Upper lobe of left lung (tissue), 6 donors: ENCODE data around the gene TBX19. TPM values are rescaled to one million over a fixed set of nuclear protein-coding genes. Genes with fewer than 3 reads are reported as not detected.

ENCODE experiments used
- ATAC-seq, 2 donors: fragments of 200-7000 bp; cut with Tn5 transposase; one replicate each; pipeline ENCODE4 v1.9.1; 2022; ENCODE audit warnings: mild to moderate bottlenecking in 2 of 2, moderate library complexity in 2 of 2; ENCODE audit not compliant: low FRiP score in 2 of 2
- DNase-seq, 2 donors: peaks; one replicate each; pipeline ENCODE4 v3.0.0-alpha.2; 2019 to 2020
- H3K27ac ChIP-seq, 4 donors: fragments of 200-600 bp; sonication (generic); one replicate each; pipeline ENCODE4 v1.5.1; 2016 to 2019
- H3K27me3 ChIP-seq, 4 donors: fragments of 200-600 bp; sonication (generic); one replicate each; pipeline ENCODE4 v1.5.1; 2017 to 2019
- H3K36me3 ChIP-seq, 4 donors: fragments of 200-600 bp; sonication (generic); one replicate each; pipeline ENCODE4 v1.5.1; 2016 to 2019
- H3K4me1 ChIP-seq, 4 donors: fragments of 200-600 bp; sonication (generic); one replicate each; pipeline ENCODE4 v1.5.1; 2018 to 2019
- H3K4me3 ChIP-seq, 4 donors: fragments of 200-600 bp; sonication (generic); one replicate each; pipeline ENCODE4 v1.5.1; 2017 to 2019; ENCODE audit warnings: mild to moderate bottlenecking in 2 of 4, moderate library complexity in 1 of 4
- H3K9me3 ChIP-seq, 4 donors: fragments of 200-600 bp; sonication (generic); one replicate each; pipeline ENCODE4 v1.5.1; 2018 to 2019
- CTCF ChIP-seq, 6 experiments: fragments of 450-650 bp in 4 of 6; fragments of 200-600 bp in 2 of 6; sonication (generic) in 2 of 6; IDR thresholded peaks; one replicate each; pipeline ENCODE4 v1.5.1; 2016 to 2019; ENCODE audit warnings: antibody characterized with exemption in 6 of 6
- EP300 ChIP-seq, 4 donors: sonication (generic); formaldehyde crosslinking; IDR thresholded peaks; one replicate each; pipeline ENCODE4 v1.5.1; 2017; ENCODE audit warnings: antibody characterized with exemption in 4 of 4, control low read depth in 2 of 4
- POLR2A ChIP-seq, 4 donors: fragments of 450-650 bp; IDR thresholded peaks; one replicate each; pipeline ENCODE4 v1.5.1; 2016 to 2017; ENCODE audit warnings: antibody characterized with exemption in 4 of 4, mild to moderate bottlenecking in 2 of 4
- POLR2AphosphoS5 ChIP-seq, 2 donors: sonication (generic); formaldehyde crosslinking; IDR thresholded peaks; one replicate each; pipeline ENCODE4 v1.5.1; 2017; ENCODE audit warnings: antibody characterized with exemption in 2 of 2
- WGBS, 2 donors: methylation state at CpG; one replicate each; pipeline ENCODE4 v1.1.5; 2017 to 2018; 5-methylcytosine and 5-hydroxymethylcytosine counted together
- total RNA-seq, 6 donors: library from RNA; depleted of rRNA in 4 of 6; stranded (reverse); fragments of >200 nt in 4 of 6; gene quantifications; one replicate each; pipeline versions ENCODE4 v1.1.0 to v1.2.1, GENCODE V29; 2016 to 2021
- donor health status: DM: no; HTN: no; CAD: no; lungs with moderate emphysema.
- donor health status: DM: no; HTN: yes; CAD: no; lungs with severe emphysema.

Gene TBX19
- total RNA-seq, 6 donors from 2014 or later = 0.91 to 6.3 (median 2.4) TPM

GRCh38 chr1:168236836-168237611 lies 43.7 kb upstream of the TBX19 start:
- H3K4me3 ChIP-seq = no peak overlapping the region
- WGBS, 2 donors = 86 to 89% methylated on average over 7 of the region's 7 CpGs
- ATAC-seq (no peak), DNase-seq (no peak)
- H3K27ac ChIP-seq = no peak overlapping the region
- H3K27me3 ChIP-seq = no peaks in the 10 kb centered on the region
- peaks cover 8 to 21% (median 12%) of the 10 kb centered on the region in 4 donors for H3K4me1 ChIP-seq
- TF ChIP-seq CTCF (IDR thresholded peaks at IDR 0.05) (no peak), POLR2AphosphoS5 (IDR thresholded peaks at IDR 0.05) (no peak), POLR2A (IDR thresholded peaks at IDR 0.05) (no peak), EP300 (IDR thresholded peaks at IDR 0.05) (no peak)
- H3K9me3 ChIP-seq = no peaks in the 10 kb centered on the region
- peaks cover 12 to 93% (median 44%) of the 10 kb centered on the region in 4 donors for H3K36me3 ChIP-seq

- TF ChIP-seq POLR2A (IDR thresholded peaks at IDR 0.05) (no peak), POLR2AphosphoS5 (IDR thresholded peaks at IDR 0.05) (peak in 1 of 2 donors; percentile 10)
- H3K4me1 ChIP-seq = peaks cover 15 to 26% (median 17%) of the 10 kb centered on the region in 4 donors
- peak overlapping the region; percentile 53 to 82 (median 70) for H3K27ac ChIP-seq
- ATAC-seq = peak; percentile 37 to 38
- H3K36me3 ChIP-seq = peaks cover 3 to 85% (median 39%) of the 10 kb centered on the region in 4 donors
- H3K27me3 ChIP-seq = no peaks in the 10 kb centered on the region
- WGBS, 2 donors = 37 to 60% methylated on average over 2 of the region's 2 CpGs
- no peaks in the 10 kb centered on the region for H3K9me3 ChIP-seq
- no peak overlapping the region for H3K4me3 ChIP-seq
- no peak for DNase-seq
These were observed 37.5 kb upstream of the TBX19 start for GRCh38 chr1:168243198-168243597.

GRCh38 chr1:168243636-168244212 lies 37.0 kb upstream of the TBX19 start:
- DNase-seq (no peak), ATAC-seq (peak; percentile 16 to 37)
- H3K9me3 ChIP-seq = no peaks in the 10 kb centered on the region
- peaks cover 15 to 26% (median 17%) of the 10 kb centered on the region in 4 donors for H3K4me1 ChIP-seq
- no peaks in the 10 kb centered on the region for H3K27me3 ChIP-seq
- 33 to 36% methylated on average over 3 of the region's 3 CpGs for WGBS, 2 donors
- H3K4me3 ChIP-seq = no peak overlapping the region
- H3K36me3 ChIP-seq = peaks cover 3 to 79% (median 38%) of the 10 kb centered on the region in 4 donors
- H3K27ac ChIP-seq = peak overlapping the region; percentile 53 to 82 (median 70)
- no peak for TF ChIP-seq POLR2A (IDR thresholded peaks at IDR 0.05)
- no peak for TF ChIP-seq EP300 (IDR thresholded peaks at IDR 0.05)
- no peak for TF ChIP-seq POLR2AphosphoS5 (IDR thresholded peaks at IDR 0.05)
- no peak for TF ChIP-seq CTCF (IDR thresholded peaks at IDR 0.05)

GRCh38 chr1:168245042-168245441 lies 35.6 kb upstream of the TBX19 start:
- H3K27me3 ChIP-seq = no peaks in the 10 kb centered on the region
- peak overlapping the region in 2 of 4 donors; percentile 69 to 82 for H3K27ac ChIP-seq
- WGBS, 2 donors = 93 to 100% methylated on average over 3 of the region's 3 CpGs
- TF ChIP-seq EP300 (IDR thresholded peaks at IDR 0.05) (no peak), POLR2A (IDR thresholded peaks at IDR 0.05) (no peak), CTCF (IDR thresholded peaks at IDR 0.05) (no peak), POLR2AphosphoS5 (IDR thresholded peaks at IDR 0.05) (no peak)
- ATAC-seq (no peak), DNase-seq (no peak)
- H3K36me3 ChIP-seq = peaks cover 3 to 79% (median 37%) of the 10 kb centered on the region in 4 donors
- peaks cover 15 to 26% (median 17%) of the 10 kb centered on the region in 4 donors for H3K4me1 ChIP-seq
- H3K9me3 ChIP-seq = no peaks in the 10 kb centered on the region
- no peak overlapping the region for H3K4me3 ChIP-seq

GRCh38 chr1:168246506-168246905 lies 34.2 kb upstream of the TBX19 start:
- Histone ChIP-seq H3K4me3 (no peak overlapping the region), H3K9me3 (no peaks in the 10 kb centered on the region), H3K4me1 (peaks cover 15 to 26% (median 17%) of the 10 kb centered on the region in 4 donors), H3K36me3 (peaks cover 8 to 77% (median 35%) of the 10 kb centered on the region in 4 donors), H3K27me3 (no peaks in the 10 kb centered on the region), H3K27ac (peak overlapping the region in 2 of 4 donors; percentile 3 to 82)
- TF ChIP-seq CTCF (IDR thresholded peaks at IDR 0.05) (no peak), POLR2A (IDR thresholded peaks at IDR 0.05) (no peak), EP300 (IDR thresholded peaks at IDR 0.05) (no peak), POLR2AphosphoS5 (IDR thresholded peaks at IDR 0.05) (no peak)
- DNase-seq (no peak), ATAC-seq (no peak)
- WGBS, 2 donors = 83 to 84% methylated on average over 5 of the region's 5 CpGs
